GM23338 (cell line): ENCODE data around the gene STX7. TPM values are rescaled to one million over a fixed set of nuclear protein-coding genes. Genes with fewer than 3 reads are reported as not detected.

Experiments
- ATAC-seq: fragments of 200-7000 bp; cut with Tn5 transposase; 3 replicates; pipeline ENCODE4 v1.9.1; 2020
- DNase-seq: peaks from one replicate; pipeline ENCODE4 v3.0.0-alpha.2; 2015; ENCODE audit warnings: low spot score
- H2AFZ ChIP-seq: fragments of 200-600 bp; sonication (generic); 2 replicates; pipeline ENCODE4 v1.8.0; 2016; ENCODE audit warnings: antibody characterized with exemption, mild to moderate bottlenecking, moderate library complexity
- H3F3A ChIP-seq: fragments of 200-600 bp; sonication (generic); replicated peaks from 2 replicates; pipeline ENCODE4 v1.8.0; 2017; ENCODE audit warnings: antibody characterized with exemption, mixed run types, low read depth
- H3K27ac ChIP-seq: fragments of 200-600 bp; sonication (generic); 2 replicates; pipeline ENCODE4 v1.6.1; 2016; ENCODE audit warnings: low read depth
- H3K27me3 ChIP-seq: fragments of 200-600 bp; sonication (generic); 2 replicates; pipeline ENCODE4 v1.8.0; 2016; ENCODE audit warnings: mild to moderate bottlenecking, mixed run types, moderate library complexity; ENCODE audit not compliant: insufficient read depth
- H3K36me3 ChIP-seq: fragments of 200-600 bp; sonication (generic); 2 replicates; pipeline ENCODE4 v1.8.0; 2016; ENCODE audit warnings: mild to moderate bottlenecking; ENCODE audit not compliant: insufficient read depth
- H3K4me1 ChIP-seq: fragments of 200-600 bp; sonication (generic); 2 replicates; pipeline ENCODE4 v1.8.0; 2016; ENCODE audit warnings: mild to moderate bottlenecking, moderate library complexity; ENCODE audit not compliant: insufficient read depth
- H3K4me2 ChIP-seq: fragments of 200-600 bp; sonication (generic); 2 replicates; pipeline ENCODE4 v1.7.1; 2017; ENCODE audit warnings: mixed run types
- H3K4me3 ChIP-seq: fragments of 200-600 bp; sonication (generic); 2 replicates; pipeline ENCODE4 v1.6.1; 2016; ENCODE audit warnings: mixed run types
- H3K79me2 ChIP-seq: fragments of 200-600 bp; sonication (generic); replicated peaks from 2 replicates; pipeline ENCODE4 v1.8.0; 2017; ENCODE audit warnings: mild to moderate bottlenecking; ENCODE audit not compliant: insufficient read depth
- H3K9me2 ChIP-seq: fragments of 200-600 bp; sonication (generic); 2 replicates; pipeline ENCODE4 v1.8.0; 2017; ENCODE audit not compliant: insufficient read depth
- H4K20me1 ChIP-seq: fragments of 200-600 bp; sonication (generic); replicated peaks from 2 replicates; pipeline ENCODE4 v1.8.0; 2017; ENCODE audit warnings: mild to moderate bottlenecking; ENCODE audit not compliant: insufficient read depth
- H3K27ac Mint-ChIP-seq: 2 replicates; pipeline ENCODE4 v1.8.0; 2020; ENCODE audit warnings: inconsistent platforms, mild to moderate bottlenecking, moderate library complexity, mixed read lengths
- H3K27me3 Mint-ChIP-seq: 3 replicates; pipeline ENCODE4 v1.8.0; 2022; ENCODE audit warnings: low read depth, mild to moderate bottlenecking, moderate library complexity, mixed read lengths, inconsistent platforms; ENCODE audit not compliant: insufficient read depth, poor library complexity
- H3K36me3 Mint-ChIP-seq: 3 replicates; pipeline ENCODE4 v1.8.0; 2021; ENCODE audit warnings: low read depth, mild to moderate bottlenecking, inconsistent platforms, moderate library complexity, mixed read lengths
- H3K4me1 Mint-ChIP-seq: 3 replicates; pipeline ENCODE4 v1.8.0; 2020; ENCODE audit warnings: mild to moderate bottlenecking, inconsistent platforms, mixed read lengths
- H3K4me3 Mint-ChIP-seq: 3 replicates; pipeline ENCODE4 v1.8.0; 2021; ENCODE audit warnings: moderate library complexity, mild to moderate bottlenecking, inconsistent platforms, mixed read lengths
- H3K9me3 Mint-ChIP-seq: 3 replicates; pipeline ENCODE4 v1.8.0; 2020; ENCODE audit warnings: moderate library complexity, mild to moderate bottlenecking, inconsistent platforms, mixed read lengths
- CREB1 ChIP-seq: fragments of 250-450 bp; sonication (Bioruptor Pico); IDR thresholded peaks from 2 replicates; pipeline ENCODE4 v1.5.0; 2020; ENCODE audit warnings: low read depth, mild to moderate bottlenecking, moderate library complexity
- ETS1 ChIP-seq: IDR thresholded peaks from 2 replicates; pipeline ENCODE4 v1.6.1; 2016; ENCODE audit warnings: antibody characterized with exemption
- EZH2 ChIP-seq: fragments of 200-600 bp; sonication (generic); IDR thresholded peaks from one replicate; pipeline ENCODE4 v1.8.0; 2017; ENCODE audit warnings: antibody characterized with exemption, mild to moderate bottlenecking, low read depth; ENCODE audit not compliant: unreplicated experiment
- EZH2phosphoT487 ChIP-seq: fragments of 200-600 bp; sonication (generic); IDR thresholded peaks from one replicate; pipeline ENCODE4 v1.8.1; 2018; ENCODE audit warnings: antibody characterized with exemption; ENCODE audit not compliant: unreplicated experiment
- JUNB ChIP-seq: IDR thresholded peaks from one replicate; pipeline ENCODE4 v1.6.1; 2016; ENCODE audit warnings: antibody characterized with exemption; ENCODE audit not compliant: unreplicated experiment
- NANOG ChIP-seq: IDR thresholded peaks from 2 replicates; pipeline ENCODE4 v1.6.1; 2016; ENCODE audit warnings: antibody characterized with exemption, borderline replicate concordance
- POLR2AphosphoS5 ChIP-seq: IDR thresholded peaks from 2 replicates; pipeline ENCODE4 v1.6.1; 2016; ENCODE audit warnings: antibody characterized with exemption, low read depth
- STAT1 ChIP-seq: IDR thresholded peaks from one replicate; pipeline ENCODE4 v1.6.1; 2016; ENCODE audit warnings: antibody characterized with exemption; ENCODE audit not compliant: unreplicated experiment
- ZNF114 ChIP-seq: fragments of 250-450 bp; sonication (Bioruptor Pico); IDR thresholded peaks from 2 replicates; pipeline ENCODE4 v1.5.0; 2020; ENCODE audit warnings: mild to moderate bottlenecking, moderate library complexity
- ZNF331 ChIP-seq: fragments of 250-450 bp; sonication (Bioruptor Pico); IDR thresholded peaks from 2 replicates; pipeline ENCODE4 v1.5.0; 2020; ENCODE audit warnings: low read depth, mild to moderate bottlenecking, moderate library complexity
- polyA plus RNA-seq: library from polyadenylated mRNA; unstranded; fragments of >200 nt; fragmentation: Nextera tagmentation; extraction: Ambion mirVana; gene quantifications from 2 replicates; pipeline ENCODE4 v1.2.1, GENCODE V29; 2016
- total RNA-seq: library from RNA; depleted of rRNA; stranded (reverse); fragments of >200 nt; shearing (Covaris generic); gene quantifications from 2 replicates; pipeline ENCODE4 v1.2.3, GENCODE V29; 2014
- TF ChIP-seq, protein P1 (sequence below): IDR thresholded peaks from one replicate; pipeline ENCODE4 v1.6.1; 2018; ENCODE audit warnings: antibody characterized with exemption; ENCODE audit not compliant: unreplicated experiment
- TF ChIP-seq, protein P2 (sequence below), 2 experiments: fragments of 200-600 bp in 1 of 2; sonication (generic) in 1 of 2; conservative IDR thresholded peaks; 2 replicates each; pipeline versions ENCODE4 v1.5.1 to v1.6.1; 2016 to 2017; ENCODE audit warnings: antibody characterized with exemption in 2 of 2, low read depth in 2 of 2, mild to moderate bottlenecking in 2 of 2, moderate library complexity in 1 of 2

STX7 gene
- total and polyA plus RNA-seq, 2 experiments from 2014 or later, result 22.4 to 28.8 TPM

GRCh38 chr6:132482581-132482980 lies 30.3 kb downstream of the STX7 start:
- H3F3A ChIP-seq, result no peaks in the 10 kb centered on the region
- no peaks in the 10 kb centered on the region for H3K4me1 Mint-ChIP-seq
- no peaks in the 10 kb centered on the region for H3K27me3 Mint-ChIP-seq
- H3K36me3 ChIP-seq, result no peaks in the 10 kb centered on the region
- H3K4me3 ChIP-seq, result no peak overlapping the region
- no peaks in the 10 kb centered on the region for H3K4me1 ChIP-seq
- H2AFZ ChIP-seq, result no peak overlapping the region
- no peak overlapping the region for H3K27ac Mint-ChIP-seq
- H3K27me3 ChIP-seq, result no peaks in the 10 kb centered on the region
- no peak for TF ChIP-seq NANOG
- H3K4me2 ChIP-seq, result no peak overlapping the region
- no peaks in the 10 kb centered on the region for H3K9me3 Mint-ChIP-seq
- H3K79me2 ChIP-seq, result peaks cover 3% of the 10 kb centered on the region; the same call in 1 of the 2 replicates
- H4K20me1 ChIP-seq, result 0 out of 2 replicates have a peak, but pooled peaks cover 4% of the 10 kb centered on the region
- H3K9me2 ChIP-seq, result no peaks in the 10 kb centered on the region
- no peaks in the 10 kb centered on the region for H3K36me3 Mint-ChIP-seq
- H3K27ac ChIP-seq, result no peak overlapping the region
- ATAC-seq (no peak), DNase-seq (no peak)
- no peak overlapping the region for H3K4me3 Mint-ChIP-seq

DNA sequence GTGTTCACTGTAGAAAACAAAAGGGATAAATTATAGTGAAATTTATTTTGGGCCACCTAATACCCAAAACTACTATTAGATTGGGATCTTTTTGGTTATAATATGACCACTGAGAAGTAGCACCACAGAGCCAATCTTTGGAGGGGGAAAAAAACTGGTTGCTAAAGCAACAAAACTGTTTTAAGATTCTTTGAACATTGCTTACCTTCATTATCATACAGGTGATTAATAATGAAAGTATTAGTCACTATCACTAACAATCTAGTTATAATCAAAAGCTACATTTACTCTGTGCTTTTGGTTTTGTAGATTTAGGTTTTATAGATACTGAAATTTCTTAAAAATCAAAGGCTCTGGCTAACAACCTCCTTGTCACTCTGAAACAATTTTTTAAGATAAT lies 31.7 kb downstream of the STX7 start:
- no peak for DNase-seq
- Mint-ChIP-seq H3K27ac (no peak overlapping the region), H3K9me3 (no peaks in the 10 kb centered on the region), H3K4me3 (no peak overlapping the region), H3K4me1 (no peaks in the 10 kb centered on the region), H3K36me3 (no peaks in the 10 kb centered on the region), H3K27me3 (no peaks in the 10 kb centered on the region)
- ATAC-seq, result no peak
- Histone ChIP-seq H2AFZ (no peak overlapping the region), H3K4me2 (no peak overlapping the region), H3K27me3 (no peaks in the 10 kb centered on the region), H3K4me1 (no peaks in the 10 kb centered on the region), H3K79me2 (peaks cover 3% of the 10 kb centered on the region; the same call in 1 of the 2 replicates), H4K20me1 (0 out of 2 replicates have a peak, but pooled peaks cover 4% of the 10 kb centered on the region), H3K4me3 (no peak overlapping the region), H3K9me2 (no peaks in the 10 kb centered on the region), H3F3A (no peaks in the 10 kb centered on the region), H3K36me3 (no peaks in the 10 kb centered on the region), H3K27ac (no peak overlapping the region)
- TF ChIP-seq STAT1 (no peak), POLR2AphosphoS5 (no peak), ZNF331 (CRISPR knock-in tag) (no peak), JUNB (no peak), NANOG (no peak), EZH2 (no peak), EZH2phosphoT487 (no peak), ZNF114 (CRISPR knock-in tag) (no peak), ETS1 (no peak), CREB1 (CRISPR knock-in tag) (no peak)
- TF ChIP-seq, protein P1, sequence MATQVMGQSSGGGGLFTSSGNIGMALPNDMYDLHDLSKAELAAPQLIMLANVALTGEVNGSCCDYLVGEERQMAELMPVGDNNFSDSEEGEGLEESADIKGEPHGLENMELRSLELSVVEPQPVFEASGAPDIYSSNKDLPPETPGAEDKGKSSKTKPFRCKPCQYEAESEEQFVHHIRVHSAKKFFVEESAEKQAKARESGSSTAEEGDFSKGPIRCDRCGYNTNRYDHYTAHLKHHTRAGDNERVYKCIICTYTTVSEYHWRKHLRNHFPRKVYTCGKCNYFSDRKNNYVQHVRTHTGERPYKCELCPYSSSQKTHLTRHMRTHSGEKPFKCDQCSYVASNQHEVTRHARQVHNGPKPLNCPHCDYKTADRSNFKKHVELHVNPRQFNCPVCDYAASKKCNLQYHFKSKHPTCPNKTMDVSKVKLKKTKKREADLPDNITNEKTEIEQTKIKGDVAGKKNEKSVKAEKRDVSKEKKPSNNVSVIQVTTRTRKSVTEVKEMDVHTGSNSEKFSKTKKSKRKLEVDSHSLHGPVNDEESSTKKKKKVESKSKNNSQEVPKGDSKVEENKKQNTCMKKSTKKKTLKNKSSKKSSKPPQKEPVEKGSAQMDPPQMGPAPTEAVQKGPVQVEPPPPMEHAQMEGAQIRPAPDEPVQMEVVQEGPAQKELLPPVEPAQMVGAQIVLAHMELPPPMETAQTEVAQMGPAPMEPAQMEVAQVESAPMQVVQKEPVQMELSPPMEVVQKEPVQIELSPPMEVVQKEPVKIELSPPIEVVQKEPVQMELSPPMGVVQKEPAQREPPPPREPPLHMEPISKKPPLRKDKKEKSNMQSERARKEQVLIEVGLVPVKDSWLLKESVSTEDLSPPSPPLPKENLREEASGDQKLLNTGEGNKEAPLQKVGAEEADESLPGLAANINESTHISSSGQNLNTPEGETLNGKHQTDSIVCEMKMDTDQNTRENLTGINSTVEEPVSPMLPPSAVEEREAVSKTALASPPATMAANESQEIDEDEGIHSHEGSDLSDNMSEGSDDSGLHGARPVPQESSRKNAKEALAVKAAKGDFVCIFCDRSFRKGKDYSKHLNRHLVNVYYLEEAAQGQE, result no peak
- TF ChIP-seq, protein P2, sequence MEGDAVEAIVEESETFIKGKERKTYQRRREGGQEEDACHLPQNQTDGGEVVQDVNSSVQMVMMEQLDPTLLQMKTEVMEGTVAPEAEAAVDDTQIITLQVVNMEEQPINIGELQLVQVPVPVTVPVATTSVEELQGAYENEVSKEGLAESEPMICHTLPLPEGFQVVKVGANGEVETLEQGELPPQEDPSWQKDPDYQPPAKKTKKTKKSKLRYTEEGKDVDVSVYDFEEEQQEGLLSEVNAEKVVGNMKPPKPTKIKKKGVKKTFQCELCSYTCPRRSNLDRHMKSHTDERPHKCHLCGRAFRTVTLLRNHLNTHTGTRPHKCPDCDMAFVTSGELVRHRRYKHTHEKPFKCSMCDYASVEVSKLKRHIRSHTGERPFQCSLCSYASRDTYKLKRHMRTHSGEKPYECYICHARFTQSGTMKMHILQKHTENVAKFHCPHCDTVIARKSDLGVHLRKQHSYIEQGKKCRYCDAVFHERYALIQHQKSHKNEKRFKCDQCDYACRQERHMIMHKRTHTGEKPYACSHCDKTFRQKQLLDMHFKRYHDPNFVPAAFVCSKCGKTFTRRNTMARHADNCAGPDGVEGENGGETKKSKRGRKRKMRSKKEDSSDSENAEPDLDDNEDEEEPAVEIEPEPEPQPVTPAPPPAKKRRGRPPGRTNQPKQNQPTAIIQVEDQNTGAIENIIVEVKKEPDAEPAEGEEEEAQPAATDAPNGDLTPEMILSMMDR (conservative IDR thresholded peaks at IDR 0.05; ENCODE audit: low read depth in 2 of 2), result no peak
